GM21786 (cell line): ENCODE measurements around the gene DCTN1.
"Not testable (repeated sequence)": the region's sequence is repeated elsewhere in the genome, so short reads cannot be mapped to it uniquely, and the experiment has no call there.

Experiments used
- ATAC-seq: cut with Tn5 transposase; IDR thresholded peaks from one replicate; pipeline ENCODE4 v1.9.1; 2021; ENCODE audit not compliant: unreplicated experiment

DCTN1 gene

GRCh38 chr2:74379851-74380789 is at the start of gene DCTN1:
TSS of gene DCTN1 (minus strand) at chr2:74380311. CDS start at chr2:74380037, 274 bp downstream.
- no peak for ATAC-seq

DNA sequence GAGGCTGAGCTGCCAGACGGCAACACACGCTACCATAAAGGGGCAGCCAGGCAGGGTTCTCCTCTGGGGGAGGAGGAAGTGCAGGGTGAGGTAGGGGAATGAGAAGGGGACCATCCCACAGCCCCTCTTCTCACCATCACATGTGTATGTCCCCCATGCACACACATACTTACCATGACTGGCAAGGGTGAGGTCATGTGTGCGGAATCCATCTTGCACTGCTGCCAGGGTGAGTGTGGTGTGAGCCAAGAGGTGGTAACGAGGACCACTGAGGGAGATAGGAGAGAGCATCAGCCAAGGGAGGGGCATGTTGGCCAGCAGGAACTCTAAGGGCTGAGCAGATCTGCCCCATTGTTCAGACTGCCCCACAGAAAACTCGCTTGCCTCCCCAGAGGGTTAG is 48.6 kb upstream of the DCTN1 start:
- no peak for ATAC-seq

- ATAC-seq = no peak
Observed at GRCh38 chr2:74427551-74427950, 47.4 kb upstream of the DCTN1 start.

GRCh38 chr2:74426181-74426758 is 46.2 kb upstream of the DCTN1 start:
- ATAC-seq = no peak

DNA sequence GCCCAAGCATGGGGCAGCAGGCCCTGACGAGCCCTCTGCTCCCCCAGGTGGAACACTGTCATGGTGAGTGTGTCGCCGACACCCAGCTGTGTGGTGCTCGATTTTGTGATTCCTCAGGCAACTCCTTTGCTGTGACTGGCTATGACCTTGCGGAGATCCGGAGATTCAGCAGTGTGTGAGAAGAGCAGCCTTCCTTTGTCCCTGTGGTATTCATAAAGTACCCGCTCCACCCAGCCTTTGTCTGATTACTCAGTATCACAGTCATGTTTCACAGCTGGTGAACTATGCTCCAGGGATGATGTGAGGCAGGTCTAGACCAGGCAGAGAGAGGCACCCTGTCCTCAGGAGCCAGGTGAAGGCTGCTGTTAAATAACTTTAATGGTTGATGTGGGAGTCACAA is 45.4 kb upstream of the DCTN1 start:
- no peak for ATAC-seq

- ATAC-seq = no peak
Observed at GRCh38 chr2:74424995-74425406, 44.9 kb upstream of the DCTN1 start.

GRCh38 chr2:74424139-74424992 is 44.3 kb upstream of the DCTN1 start:
- ATAC-seq = no peak

DNA sequence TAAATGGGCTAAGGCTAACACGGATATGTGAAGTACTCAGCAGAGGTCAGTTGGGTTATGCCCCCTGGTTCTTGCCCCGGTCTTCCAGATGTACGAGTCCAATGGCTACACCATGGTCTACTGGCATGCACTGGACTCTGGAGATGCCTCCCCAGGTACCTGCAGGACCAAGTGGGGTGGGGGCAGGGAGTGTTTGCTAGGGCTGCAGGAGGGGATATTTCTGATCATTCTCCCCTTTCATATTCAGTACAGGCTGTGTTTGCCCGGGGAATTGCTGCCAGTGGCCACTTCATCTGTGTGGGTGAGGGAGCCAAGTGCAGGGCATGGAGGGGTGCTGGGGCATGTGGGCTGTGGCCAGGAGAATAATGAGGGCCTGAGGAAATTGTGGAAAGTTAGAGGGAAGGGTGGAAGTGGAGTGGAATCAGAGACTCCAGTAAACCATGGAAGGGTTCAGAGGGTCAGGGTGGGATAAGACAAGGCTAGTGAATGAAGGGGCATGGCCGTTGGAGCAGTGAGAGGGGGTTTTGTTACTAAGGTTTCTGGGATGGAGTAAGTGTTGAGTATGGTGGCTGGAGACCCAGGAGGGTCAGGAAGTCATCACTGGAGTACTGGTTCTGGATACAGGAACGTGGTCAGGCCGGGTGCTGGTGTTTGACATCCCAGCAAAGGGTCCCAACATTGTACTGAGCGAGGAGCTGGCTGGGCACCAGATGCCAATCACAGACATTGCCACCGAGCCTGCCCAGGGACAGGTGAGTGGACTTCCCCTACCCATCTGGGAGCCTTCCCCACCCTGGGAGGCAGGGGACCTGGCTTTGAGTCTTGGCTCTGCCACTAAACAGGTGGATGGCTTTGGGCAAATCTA is 43.4 kb upstream of the DCTN1 start:
- ATAC-seq = no peak

GRCh38 chr2:74421221-74421870 is 41.2 kb upstream of the DCTN1 start, which contains the start of the genes C2orf81 and WDR54:
TSS of gene C2orf81 (minus strand) at chr2:74421619. CDS start at chr2:74421560, 59 bp downstream.
TSS of gene WDR54 (plus strand) at chr2:74421730. CDS start at chr2:74422154, 424 bp downstream.
- ATAC-seq = peak; percentile 91

GRCh38 chr2:74420443-74421103 is 40.5 kb upstream of the DCTN1 start:
- ATAC-seq = not testable (repeated sequence)

GRCh38 chr2:74420006-74420405 is 39.9 kb upstream of the DCTN1 start:
- ATAC-seq = no peak

- ATAC-seq = no peak
Observed at GRCh38 chr2:74419345-74419744, 39.2 kb upstream of the DCTN1 start.

GRCh38 chr2:74418312-74418711 is 38.2 kb upstream of the DCTN1 start:
- ATAC-seq = no peak

GRCh38 chr2:74417763-74418162 is 37.7 kb upstream of the DCTN1 start:
- ATAC-seq = no peak

GRCh38 chr2:74417197-74417596 is 37.1 kb upstream of the DCTN1 start:
- no peak for ATAC-seq

DNA sequence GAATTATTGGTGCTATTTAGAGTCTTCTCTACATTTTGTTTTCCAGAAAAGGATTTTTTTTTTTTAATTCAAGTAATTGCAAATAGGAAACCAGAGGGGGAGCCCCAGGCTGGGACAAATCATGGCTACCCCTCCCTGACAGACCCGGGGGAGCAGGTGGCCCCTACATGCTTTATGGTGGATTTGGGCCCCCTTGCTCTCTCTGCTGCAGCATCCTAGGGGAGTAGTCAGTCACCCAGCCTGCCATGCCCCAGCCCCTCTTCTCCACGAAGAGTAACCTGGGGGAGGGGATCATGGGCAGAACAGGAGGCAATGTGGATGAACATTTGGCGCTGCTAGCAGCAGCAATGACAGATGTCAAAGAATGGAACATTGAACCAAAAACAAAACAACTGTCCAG is 36.7 kb upstream of the DCTN1 start:
- no peak for ATAC-seq

- ATAC-seq = no peak
Observed at GRCh38 chr2:74415762-74416395, 35.8 kb upstream of the DCTN1 start.

DNA sequence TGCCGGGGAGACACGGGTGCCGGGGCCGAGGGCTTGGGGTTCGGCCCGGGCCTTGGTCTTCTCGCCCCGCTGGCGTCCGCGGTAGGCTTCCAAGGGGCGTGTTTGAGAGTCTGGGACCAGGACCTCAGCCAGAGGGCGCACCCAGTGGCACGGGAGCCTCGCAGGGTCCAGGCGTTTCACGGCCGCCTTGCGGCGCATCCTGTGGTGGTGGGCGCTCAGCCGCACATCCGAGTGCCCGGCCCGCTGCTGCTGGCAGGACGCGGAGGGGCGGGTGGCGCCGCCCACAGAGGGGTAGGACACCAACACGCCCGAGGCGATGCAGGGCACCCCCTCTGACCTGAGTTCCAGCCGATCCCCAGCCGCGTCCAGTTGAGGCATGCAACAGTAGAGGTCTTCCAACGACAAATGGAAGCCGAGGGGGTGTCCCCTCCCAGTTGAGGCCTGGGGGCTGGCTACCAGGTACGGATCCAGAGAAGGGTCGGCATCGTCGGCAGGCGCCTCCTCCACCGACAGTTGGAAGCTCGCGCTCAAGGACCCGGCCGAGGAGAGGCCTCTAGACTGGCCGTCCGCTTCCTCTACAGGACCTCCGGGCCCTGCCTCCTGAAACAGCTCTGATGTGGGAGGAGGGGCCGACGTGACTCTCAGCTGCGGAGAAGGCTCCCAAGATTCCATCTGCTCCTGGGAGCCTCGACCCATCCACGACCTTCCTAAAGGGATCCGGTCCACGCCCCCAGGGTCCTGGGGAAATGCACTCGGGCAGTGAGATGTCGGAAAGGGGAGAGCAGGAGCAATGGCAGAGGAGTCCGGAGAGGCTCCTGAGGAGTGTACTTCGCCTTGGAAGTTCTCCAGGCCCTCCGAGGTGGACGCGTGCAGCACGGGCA is 35.0 kb upstream of the DCTN1 start:
- peak; percentile 54 for ATAC-seq
